Astrocyte (in vitro differentiated cells and primary cell): Measurements from ENCODE around the gene HOMER3. TPM values are rescaled to one million over a fixed set of nuclear protein-coding genes. Genes with fewer than 3 reads are reported as not detected.

ENCODE experiments used
- DNase-seq: peaks from one replicate; pipeline ENCODE4 v3.0.0-alpha.2; 2010; ENCODE audit warnings: low read depth
- FAIRE-seq: peaks from 2 replicates; lab custom pipeline; 2011; peaks lifted over from hg19 to GRCh38; lab: Jason Lieb, UNC
- H2AFZ ChIP-seq: 2 replicates; pipeline ENCODE4 v1.6.0; 2012; ENCODE audit warnings: low read depth, low read length, inconsistent platforms
- H3K27ac ChIP-seq: 2 replicates; pipeline ENCODE4 v1.5.1; 2011; ENCODE audit warnings: low read depth, low read length, inconsistent platforms
- H3K27me3 ChIP-seq: 2 replicates; pipeline ENCODE4 v1.6.0; 2011; ENCODE audit warnings: low read length, inconsistent platforms; ENCODE audit not compliant: insufficient read depth
- H3K36me3 ChIP-seq: 2 replicates; pipeline ENCODE4 v1.5.1; 2011; ENCODE audit warnings: low read length, inconsistent platforms; ENCODE audit not compliant: insufficient read depth
- H3K4me1 ChIP-seq: 2 replicates; pipeline ENCODE4 v1.5.1; 2011; ENCODE audit warnings: low read length, inconsistent platforms; ENCODE audit not compliant: insufficient read depth
- H3K4me2 ChIP-seq: 2 replicates; pipeline ENCODE4 v1.6.0; 2012; ENCODE audit warnings: low read length, inconsistent platforms
- H3K4me3 ChIP-seq: 2 replicates; pipeline ENCODE4 v1.5.1; 2011; ENCODE audit warnings: low read depth, mild to moderate bottlenecking, low read length, inconsistent platforms; ENCODE audit not compliant: insufficient read depth
- H3K79me2 ChIP-seq: 2 replicates; pipeline ENCODE4 v1.6.0; 2012; ENCODE audit warnings: mild to moderate bottlenecking, low read length, inconsistent platforms; ENCODE audit not compliant: insufficient read depth
- H3K9ac ChIP-seq: 2 replicates; pipeline ENCODE4 v1.6.0; 2012; ENCODE audit warnings: mild to moderate bottlenecking, low read length, inconsistent platforms
- H3K9me3 ChIP-seq: 2 replicates; pipeline ENCODE4 v1.5.1; 2012; ENCODE audit warnings: low read depth, mild to moderate bottlenecking, low read length, inconsistent platforms; ENCODE audit not compliant: insufficient read depth
- H4K20me1 ChIP-seq: 2 replicates; pipeline ENCODE4 v1.6.0; 2012; ENCODE audit warnings: low read length, inconsistent platforms; ENCODE audit not compliant: insufficient read depth
- H3K27ac Mint-ChIP-seq: one replicate; pipeline ENCODE4 v1.8.0; 2021; ENCODE audit warnings: mild to moderate bottlenecking, mixed read lengths; ENCODE audit not compliant: unreplicated experiment
- H3K27me3 Mint-ChIP-seq: one replicate; pipeline ENCODE4 v1.8.0; 2021; ENCODE audit warnings: low read depth, mixed read lengths; ENCODE audit not compliant: unreplicated experiment
- H3K36me3 Mint-ChIP-seq: one replicate; pipeline ENCODE4 v1.8.0; 2021; ENCODE audit warnings: low read depth, mixed read lengths; ENCODE audit not compliant: unreplicated experiment
- H3K4me1 Mint-ChIP-seq: one replicate; pipeline ENCODE4 v1.8.0; 2021; ENCODE audit warnings: low read depth, mixed read lengths; ENCODE audit not compliant: unreplicated experiment
- H3K4me3 Mint-ChIP-seq: one replicate; pipeline ENCODE4 v1.8.0; 2021; ENCODE audit warnings: mild to moderate bottlenecking, moderate library complexity, mixed read lengths; ENCODE audit not compliant: unreplicated experiment
- H3K9me3 Mint-ChIP-seq: one replicate; pipeline ENCODE4 v1.8.0; 2021; ENCODE audit warnings: mild to moderate bottlenecking, mixed read lengths; ENCODE audit not compliant: unreplicated experiment
- CTCF ChIP-seq: IDR thresholded peaks from 2 replicates; pipeline ENCODE4 v1.5.1; 2011; ENCODE audit warnings: low read depth, mild to moderate bottlenecking, inconsistent platforms, low read length, moderate library complexity; ENCODE audit not compliant: insufficient read depth
- EZH2 ChIP-seq: IDR thresholded peaks from 2 replicates; pipeline ENCODE4 v1.6.1; 2012; ENCODE audit warnings: mild to moderate bottlenecking, low read length, inconsistent platforms; ENCODE audit not compliant: insufficient read depth
- total RNA-seq: library from RNA; stranded (reverse); gene quantifications from 2 replicates; pipeline ENCODE4 v1.2.1, GENCODE V29; 2021

The HOMER3 gene
- total RNA-seq, 1 donor from 2014 or later = 41.9 TPM

GRCh38 chr19:18939163-18939562, 1.9 kb downstream of the HOMER3 start:
- no peak for TF ChIP-seq EZH2
- no peak for TF ChIP-seq CTCF
- Mint-ChIP-seq H3K27ac (no peak overlapping the region), H3K4me1 (peaks cover 6% of the 10 kb centered on the region), H3K27me3 (peaks cover 11% of the 10 kb centered on the region), H3K4me3 (peak overlapping the region; percentile 90), H3K36me3 (peaks cover 8% of the 10 kb centered on the region), H3K9me3 (no peaks in the 10 kb centered on the region)
- peak overlapping the region; percentile 99 for H3K4me2 ChIP-seq
- H3K27me3 ChIP-seq = no peaks in the 10 kb centered on the region
- peaks cover 12% of the 10 kb centered on the region for H3K4me1 ChIP-seq
- FAIRE-seq = no peak
- H3K9me3 ChIP-seq = no peaks in the 10 kb centered on the region
- H4K20me1 ChIP-seq = peaks cover 36% of the 10 kb centered on the region
- H3K36me3 ChIP-seq = peaks cover 3% of the 10 kb centered on the region
- peaks cover 21% of the 10 kb centered on the region for H3K79me2 ChIP-seq
- no peak overlapping the region for H2AFZ ChIP-seq
- peak overlapping the region; percentile 90 for H3K4me3 ChIP-seq
- H3K27ac ChIP-seq = no peak overlapping the region
- no peak for DNase-seq
- H3K9ac ChIP-seq = no peak overlapping the region

GRCh38 chr19:18933297-18933696, 7.7 kb downstream of the HOMER3 start:
- no peaks in the 10 kb centered on the region for H3K27me3 ChIP-seq
- no peaks in the 10 kb centered on the region for H3K4me1 Mint-ChIP-seq
- H2AFZ ChIP-seq = no peak overlapping the region
- no peaks in the 10 kb centered on the region for H3K79me2 ChIP-seq
- peaks cover 3% of the 10 kb centered on the region for H3K36me3 ChIP-seq
- no peak overlapping the region for H3K4me3 ChIP-seq
- H3K27me3 Mint-ChIP-seq = no peaks in the 10 kb centered on the region
- peaks cover 12% of the 10 kb centered on the region for H3K36me3 Mint-ChIP-seq
- no peak overlapping the region for H3K9ac ChIP-seq
- TF ChIP-seq CTCF = no peak
- TF ChIP-seq EZH2 = no peak
- H3K4me2 ChIP-seq = no peak overlapping the region
- no peak overlapping the region for H3K27ac ChIP-seq
- no peaks in the 10 kb centered on the region for H3K9me3 Mint-ChIP-seq
- FAIRE-seq = no peak
- no peaks in the 10 kb centered on the region for H3K9me3 ChIP-seq
- DNase-seq = no peak
- H3K27ac Mint-ChIP-seq = no peak overlapping the region
- H3K4me1 ChIP-seq = no peaks in the 10 kb centered on the region
- peaks cover 41% of the 10 kb centered on the region for H4K20me1 ChIP-seq
- no peak overlapping the region for H3K4me3 Mint-ChIP-seq

GRCh38 chr19:18932216-18932841, 8.7 kb downstream of the HOMER3 start:
- Histone ChIP-seq H3K9ac (no peak overlapping the region), H3K9me3 (no peaks in the 10 kb centered on the region), H3K36me3 (no peaks in the 10 kb centered on the region), H3K4me1 (no peaks in the 10 kb centered on the region), H4K20me1 (peaks cover 43% of the 10 kb centered on the region), H3K79me2 (no peaks in the 10 kb centered on the region), H2AFZ (peak overlapping the region; percentile 30), H3K27ac (no peak overlapping the region), H3K27me3 (no peaks in the 10 kb centered on the region), H3K4me2 (peak overlapping the region; percentile 58), H3K4me3 (no peak overlapping the region)
- no peaks in the 10 kb centered on the region for H3K9me3 Mint-ChIP-seq
- H3K27ac Mint-ChIP-seq = no peak overlapping the region
- FAIRE-seq = no peak
- peak overlapping the region; percentile 54 for H3K4me3 Mint-ChIP-seq
- no peaks in the 10 kb centered on the region for H3K27me3 Mint-ChIP-seq
- H3K4me1 Mint-ChIP-seq = no peaks in the 10 kb centered on the region
- peaks cover 14% of the 10 kb centered on the region for H3K36me3 Mint-ChIP-seq
- no peak for DNase-seq
- no peak for TF ChIP-seq CTCF
- no peak for TF ChIP-seq EZH2
